ENCODE measurements around the gene ELOA2.
"Not testable (repeated sequence)": the region's sequence is repeated elsewhere in the genome, so short reads cannot be mapped to it uniquely, and the experiment has no call there.

Gene ELOA2

DNA sequence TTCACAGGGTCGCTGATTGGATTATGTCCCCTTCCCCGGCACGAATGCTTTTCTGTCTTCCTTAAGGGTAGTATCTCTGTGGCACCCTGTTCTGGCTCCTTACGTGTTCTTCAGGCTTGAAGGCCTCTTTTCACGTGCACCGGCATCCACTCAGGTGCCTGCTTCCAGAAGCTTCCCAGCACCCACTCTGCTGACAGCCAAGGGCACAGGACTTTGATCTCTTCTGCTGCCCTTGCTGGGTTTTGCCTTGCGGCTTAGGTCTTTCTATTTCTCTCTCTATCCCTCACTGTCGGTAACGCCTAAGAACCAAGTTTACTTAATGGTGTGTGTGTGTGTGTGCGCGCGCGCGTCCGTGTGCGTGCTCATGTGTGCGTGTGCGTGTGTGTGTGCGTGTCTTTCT, 14.7 kb downstream of the ELOA2 start:
- not testable (repeated sequence) for DNase-seq (ENCODE audit: low read depth in 2 of 2)

DNA sequence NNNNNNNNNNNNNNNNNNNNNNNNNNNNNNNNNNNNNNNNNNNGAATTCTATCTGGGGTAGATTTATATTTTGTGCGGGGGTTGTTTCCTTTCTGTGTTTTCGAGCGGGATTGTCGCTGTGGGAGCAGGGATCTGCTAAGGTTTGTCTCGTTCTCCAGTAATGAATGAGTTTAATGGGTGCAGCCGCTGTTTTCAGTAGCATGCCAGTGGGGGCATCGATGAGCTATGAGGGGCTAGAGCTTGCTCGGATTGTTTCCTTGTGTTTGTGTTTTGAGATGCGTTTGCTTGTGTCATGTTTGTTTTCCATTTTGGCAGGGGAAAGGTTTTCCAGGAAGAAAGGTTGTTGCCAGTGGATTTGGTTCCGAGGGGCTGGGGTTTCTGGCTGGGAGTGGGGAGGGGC, 15.6 kb downstream of the ELOA2 start:
- DNase-seq (ENCODE audit: low read depth in 2 of 2): not testable (repeated sequence)

Data from stimulated activated CD8-positive, alpha-beta memory T cell treated with anti-CD3 and anti-CD28 coated beads, Interleukin-7, amount 100 ng/mL, for 1 hour (primary cell).